H1 (cell line): Measurements from ENCODE around the gene LRIT2. TPM values are rescaled to one million over a fixed set of nuclear protein-coding genes. Genes with fewer than 3 reads are reported as not detected.

Experiments used
- CEBPB ChIP-seq: IDR thresholded peaks from 2 replicates; pipeline ENCODE4 v1.6.1; 2012; ENCODE audit warnings: low read depth, low read length
- CHD1 ChIP-seq: IDR thresholded peaks from 2 replicates; pipeline ENCODE4 v1.6.1; 2012; ENCODE audit warnings: low read depth, low read length, improper control_type of control experiment
- CHD2 ChIP-seq: IDR thresholded peaks from 2 replicates; pipeline ENCODE4 v1.6.1; 2012; ENCODE audit warnings: low read length, improper control_type of control experiment
- GABPA ChIP-seq: IDR thresholded peaks from 2 replicates; pipeline ENCODE4 v1.6.1; 2011; ENCODE audit warnings: mild to moderate bottlenecking, low read length, moderate library complexity, borderline replicate concordance; ENCODE audit not compliant: insufficient read depth
- GTF2F1 ChIP-seq: IDR thresholded peaks from 2 replicates; pipeline ENCODE4 v1.6.1; 2012; ENCODE audit warnings: low read depth, low read length, improper control_type of control experiment, borderline replicate concordance
- JUN ChIP-seq: IDR thresholded peaks from 2 replicates; pipeline ENCODE4 v1.6.1; 2011; ENCODE audit warnings: low read depth, mild to moderate bottlenecking, improper control_type of control experiment, low read length
- KDM4A ChIP-seq: IDR thresholded peaks from one replicate; pipeline ENCODE4 v1.7.1; 2012; ENCODE audit warnings: low read depth, mild to moderate bottlenecking, moderate library complexity, low read length, inconsistent platforms; ENCODE audit not compliant: severe bottlenecking
- POLR2AphosphoS5 ChIP-seq: IDR thresholded peaks from 2 replicates; pipeline ENCODE4 v1.6.1; 2011; ENCODE audit warnings: low read depth, low read length
- SIRT6 ChIP-seq: IDR thresholded peaks from one replicate; pipeline ENCODE4 v1.7.1; 2012; ENCODE audit warnings: low read length, inconsistent platforms
- TBP ChIP-seq: IDR thresholded peaks from 2 replicates; pipeline ENCODE4 v1.6.1; 2011; ENCODE audit warnings: low read depth, low read length, improper control_type of control experiment
- TCF12 ChIP-seq: IDR thresholded peaks from 2 replicates; pipeline ENCODE4 v1.6.1; 2011; ENCODE audit warnings: low read depth, mild to moderate bottlenecking, low read length
- TEAD4 ChIP-seq: IDR thresholded peaks from 2 replicates; pipeline ENCODE4 v1.6.1; 2012; ENCODE audit warnings: low read depth, low read length, inconsistent platforms, mixed read lengths
- USF2 ChIP-seq: IDR thresholded peaks from 2 replicates; pipeline ENCODE4 v1.6.1; 2011; ENCODE audit warnings: low read length, improper control_type of control experiment
- polyA plus RNA-seq, 7 experiments: library from polyadenylated mRNA; depleted of rRNA in 3 of 7; stranded (reverse) in 5 of 7; unstranded in 2 of 7; fragments of >200 nt in 5 of 7; fragments of 200-250 nt in 2 of 7; gene quantifications; 1 replicate in 5 of 7; 2 replicates in 1 of 7; 4 replicates in 1 of 7; pipeline versions ENCODE4 v1.2.1 to v1.2.3, GENCODE V29; 2011 to 2013; ENCODE audit warnings: missing spikeins in 2 of 7, mixed read lengths in 2 of 7
- total RNA-seq: library from RNA; stranded (reverse); fragmentation: NEBNext Ultra II Directional; extraction: Animal tissue kit (Norgen Biotek cat#: 25700); gene quantifications from 2 replicates; pipeline ENCODE4 v1.2.1, GENCODE V29; 2021

Gene LRIT2
- total and polyA plus RNA-seq, 2 of the 8 experiments (the other 6 are each of a cell fraction or from before 2014, with no cell fraction given), result not detected

- TF ChIP-seq USF2 (no peak), POLR2AphosphoS5 (no peak), TCF12 (peak; percentile 45; the same call in 1 of the 2 replicates), GABPA (no peak), CEBPB (no peak), TBP (no peak; the same call in 1 of the 2 replicates), JUN (no peak), CHD2 (no peak), KDM4A (no peak), SIRT6 (no peak), CHD1 (no peak), GTF2F1 (no peak), TEAD4 (no peak)
Observed at GRCh38 chr10:84237199-84238051, 12.1 kb upstream of the LRIT2 start (continued).
